ENCODE results near the gene PCDHGA10.
A peak's percentile ranks its signal among the peaks of the same experiment; 100 is the strongest.
"Not testable (repeated sequence)": the region's sequence is repeated elsewhere in the genome, so short reads cannot be mapped to it uniquely, and the experiment has no call there.

PCDHGA10 gene

GRCh38 chr5:141411575-141411974, 1.2 kb upstream of the PCDHGA10 start:
- no CpG with 5 or more reads among the region's 3 CpGs for WGBS (ENCODE audit: extremely low coverage, insufficient coverage, low lambda C conversion rate)
- H2BK120ac ChIP-seq (ENCODE audit: low read depth, low read length), result no peak overlapping the region

GRCh38 chr5:141413540-141414069, 818 bp downstream of the PCDHGA10 start:
- H3K4ac ChIP-seq (ENCODE audit: low read depth, low read length), result no peak overlapping the region
- no peaks in the 10 kb centered on the region for H3K79me2 ChIP-seq (ENCODE audit: control insufficient read depth, insufficient read depth, low read length)
- no peak overlapping the region for H4K8ac ChIP-seq (ENCODE audit: low read depth, low read length)
- H3K18ac ChIP-seq (ENCODE audit: low read length), result no peak overlapping the region
- DNase-seq, result peak; percentile 48
- no peaks in the 10 kb centered on the region for H3K4me1 ChIP-seq (ENCODE audit: control insufficient read depth, low read depth, low read length)
- no peak overlapping the region for H2BK5ac ChIP-seq (ENCODE audit: low read length)
- H3K27ac ChIP-seq (ENCODE audit: low read depth, low read length), result no peak overlapping the region
- H3K79me1 ChIP-seq (ENCODE audit: low read length), result no peaks in the 10 kb centered on the region
- H2AK5ac ChIP-seq (ENCODE audit: low read length), result no peak overlapping the region
- H3K23ac ChIP-seq (ENCODE audit: low read length), result no peak overlapping the region
- no peak overlapping the region for H2BK120ac ChIP-seq (ENCODE audit: low read depth, low read length)
- H3K9ac ChIP-seq (ENCODE audit: low read length), result peak overlapping the region; percentile 74
- no peak overlapping the region for H2BK15ac ChIP-seq (replicated peaks; ENCODE audit: low read depth)
- peak overlapping the region; percentile 28 for H3K4me2 ChIP-seq (ENCODE audit: low read length)
- H4K5ac ChIP-seq (ENCODE audit: low read length), result no peak overlapping the region
- H3K56ac ChIP-seq (ENCODE audit: low read length), result peak overlapping the region; percentile 81
- no CpG with 5 or more reads among the region's 25 CpGs for WGBS (ENCODE audit: extremely low coverage, insufficient coverage, low lambda C conversion rate)
- H3K27me3 ChIP-seq (ENCODE audit: insufficient read depth, low read length, poor library complexity), result no peaks in the 10 kb centered on the region
- peak overlapping the region; percentile 64 for H3K4me3 ChIP-seq (ENCODE audit: low read length)
- H3K36me3 ChIP-seq (ENCODE audit: control insufficient read depth, insufficient read depth, low read length), result no peaks in the 10 kb centered on the region

More at GRCh38 chr5:141411575-141411974, 1.2 kb upstream of the PCDHGA10 start:
- no peak for DNase-seq
- Histone ChIP-seq H2BK15ac (replicated peaks; ENCODE audit: low read depth) (no peak overlapping the region), H3K79me2 (ENCODE audit: control insufficient read depth, insufficient read depth, low read length) (no peaks in the 10 kb centered on the region), H3K23ac (ENCODE audit: low read length) (no peak overlapping the region), H3K36me3 (ENCODE audit: control insufficient read depth, insufficient read depth, low read length) (no peaks in the 10 kb centered on the region), H3K4me3 (ENCODE audit: low read length) (no peak overlapping the region), H3K9ac (ENCODE audit: low read length) (no peak overlapping the region), H4K8ac (ENCODE audit: low read depth, low read length) (no peak overlapping the region), H3K56ac (ENCODE audit: low read length) (no peak overlapping the region), H3K4me2 (ENCODE audit: low read length) (no peak overlapping the region), H2BK5ac (ENCODE audit: low read length) (no peak overlapping the region), H2AK5ac (ENCODE audit: low read length) (no peak overlapping the region), H3K27ac (ENCODE audit: low read depth, low read length) (no peak overlapping the region), H3K79me1 (ENCODE audit: low read length) (no peaks in the 10 kb centered on the region), H3K4ac (ENCODE audit: low read depth, low read length) (no peak overlapping the region), H3K4me1 (ENCODE audit: control insufficient read depth, low read depth, low read length) (no peaks in the 10 kb centered on the region), H3K27me3 (ENCODE audit: insufficient read depth, low read length, poor library complexity) (no peaks in the 10 kb centered on the region), H4K5ac (ENCODE audit: low read length) (no peak overlapping the region), H3K18ac (ENCODE audit: low read length) (no peak overlapping the region)

- not testable (repeated sequence) for H3K4me3 ChIP-seq (ENCODE audit: low read length); H2BK15ac ChIP-seq (replicated peaks; ENCODE audit: low read depth); H3K79me2 ChIP-seq (ENCODE audit: control insufficient read depth, insufficient read depth, low read length)
Measured at GRCh38 chr5:141414548-141415274, 1.9 kb downstream of the PCDHGA10 start.

GRCh38 chr5:141415275-141415618, 2.5 kb downstream of the PCDHGA10 start:
- no CpG with 5 or more reads among the region's 24 CpGs for WGBS (ENCODE audit: extremely low coverage, insufficient coverage, low lambda C conversion rate)
- not testable (repeated sequence) for H3K9ac ChIP-seq (ENCODE audit: low read length); H3K56ac ChIP-seq (ENCODE audit: low read length); H2AK5ac ChIP-seq (ENCODE audit: low read length); H4K8ac ChIP-seq (ENCODE audit: low read depth, low read length); H3K79me1 ChIP-seq (ENCODE audit: low read length); DNase-seq; H3K36me3 ChIP-seq (ENCODE audit: control insufficient read depth, insufficient read depth, low read length); H3K27me3 ChIP-seq (ENCODE audit: insufficient read depth, low read length, poor library complexity); H3K79me2 ChIP-seq (ENCODE audit: control insufficient read depth, insufficient read depth, low read length); H3K4ac ChIP-seq (ENCODE audit: low read depth, low read length); H2BK5ac ChIP-seq (ENCODE audit: low read length); H4K5ac ChIP-seq (ENCODE audit: low read length); H3K4me1 ChIP-seq (ENCODE audit: control insufficient read depth, low read depth, low read length); H3K23ac ChIP-seq (ENCODE audit: low read length); H2BK120ac ChIP-seq (ENCODE audit: low read depth, low read length); H2BK15ac ChIP-seq (replicated peaks; ENCODE audit: low read depth); H3K18ac ChIP-seq (ENCODE audit: low read length); H3K27ac ChIP-seq (ENCODE audit: low read depth, low read length); H3K4me3 ChIP-seq (ENCODE audit: low read length); H3K4me2 ChIP-seq (ENCODE audit: low read length)

More at GRCh38 chr5:141414548-141415274, 1.9 kb downstream of the PCDHGA10 start:
- no CpG with 5 or more reads among the region's 46 CpGs for WGBS (ENCODE audit: extremely low coverage, insufficient coverage, low lambda C conversion rate)
- not testable (repeated sequence) for H3K9ac ChIP-seq (ENCODE audit: low read length); H3K23ac ChIP-seq (ENCODE audit: low read length); H4K8ac ChIP-seq (ENCODE audit: low read depth, low read length); H3K18ac ChIP-seq (ENCODE audit: low read length); H4K5ac ChIP-seq (ENCODE audit: low read length); H3K36me3 ChIP-seq (ENCODE audit: control insufficient read depth, insufficient read depth, low read length); H2BK120ac ChIP-seq (ENCODE audit: low read depth, low read length); H3K79me1 ChIP-seq (ENCODE audit: low read length); H3K4me2 ChIP-seq (ENCODE audit: low read length); H2BK5ac ChIP-seq (ENCODE audit: low read length); DNase-seq; H3K4ac ChIP-seq (ENCODE audit: low read depth, low read length); H3K56ac ChIP-seq (ENCODE audit: low read length); H3K27me3 ChIP-seq (ENCODE audit: insufficient read depth, low read length, poor library complexity); H2AK5ac ChIP-seq (ENCODE audit: low read length); H3K4me1 ChIP-seq (ENCODE audit: control insufficient read depth, low read depth, low read length); H3K27ac ChIP-seq (ENCODE audit: low read depth, low read length)

- H2AK5ac ChIP-seq (ENCODE audit: low read length); H2BK5ac ChIP-seq (ENCODE audit: low read length); H2BK15ac ChIP-seq (replicated peaks; ENCODE audit: low read depth); H3K27me3 ChIP-seq (ENCODE audit: insufficient read depth, low read length, poor library complexity); H3K27ac ChIP-seq (ENCODE audit: low read depth, low read length); H3K36me3 ChIP-seq (ENCODE audit: control insufficient read depth, insufficient read depth, low read length); H3K79me1 ChIP-seq (ENCODE audit: low read length); H3K23ac ChIP-seq (ENCODE audit: low read length); H2BK120ac ChIP-seq (ENCODE audit: low read depth, low read length); H3K18ac ChIP-seq (ENCODE audit: low read length); H4K5ac ChIP-seq (ENCODE audit: low read length); H3K79me2 ChIP-seq (ENCODE audit: control insufficient read depth, insufficient read depth, low read length); H3K4me1 ChIP-seq (ENCODE audit: control insufficient read depth, low read depth, low read length); H4K8ac ChIP-seq (ENCODE audit: low read depth, low read length); H3K4ac ChIP-seq (ENCODE audit: low read depth, low read length): not testable (repeated sequence)
- Histone ChIP-seq H3K4me3 (ENCODE audit: low read length) (peak within 1 kb of the TSS; percentile 70), H3K4me2 (ENCODE audit: low read length) (peak within 1 kb of the TSS; percentile 25), H3K56ac (ENCODE audit: low read length) (peak within 1 kb of the TSS; percentile 92), H3K9ac (ENCODE audit: low read length) (peak within 1 kb of the TSS; percentile 75)
- DNase-seq, result peak; percentile 92
- WGBS (ENCODE audit: extremely low coverage, insufficient coverage, low lambda C conversion rate), result no CpG with 5 or more reads among the region's 47 CpGs
Measured at GRCh38 chr5:141417494-141418172, 4.8 kb downstream of the PCDHGA10 start, which contains the start of gene PCDHGB7. Gene PCDHGB7 (plus strand): TSS chr5:141417677. CDS start chr5:141417860, 183 bp downstream.

Measured in mesendoderm (in vitro differentiated cells).